SK-N-SH treated with all-trans-retinoic acid at 6 μM for 48 hours (cell line): ENCODE results near the gene PRELID3B.

ENCODE experiments used
- ATAC-seq: fragments of 200-7000 bp; cut with Tn5 transposase; 3 replicates; pipeline ENCODE4 v1.9.1; 2020; ENCODE audit warnings: mild to moderate bottlenecking, moderate library complexity
- ARNTL ChIP-seq: fragments of 450-650 bp; formaldehyde crosslinking; IDR thresholded peaks from 2 replicates; pipeline ENCODE4 v1.5.0; 2020; ENCODE audit warnings: low read depth, mild to moderate bottlenecking, moderate library complexity, borderline replicate concordance
- CREB5 ChIP-seq: fragments of 250-450 bp; sonication (Bioruptor Pico); IDR thresholded peaks from 2 replicates; pipeline ENCODE4 v1.5.1; 2020; ENCODE audit warnings: low read depth, mild to moderate bottlenecking, moderate library complexity
- CSRNP3 ChIP-seq: fragments of 250-450 bp; sonication (Bioruptor Pico); IDR thresholded peaks from 2 replicates; pipeline ENCODE4 v1.5.1; 2021; ENCODE audit warnings: mild to moderate bottlenecking, moderate library complexity
- ESRRG ChIP-seq: fragments of 250-450 bp; sonication (Bioruptor Pico); IDR thresholded peaks from 2 replicates; pipeline ENCODE4 v1.6.1; 2021; ENCODE audit warnings: mild to moderate bottlenecking
- ISL1 ChIP-seq: fragments of 250-450 bp; sonication (Bioruptor Pico); IDR thresholded peaks from 2 replicates; pipeline ENCODE4 v2.1.2; 2022; ENCODE audit warnings: mild to moderate bottlenecking, moderate library complexity
- OSR1 ChIP-seq: fragments of 250-450 bp; sonication (Bioruptor Pico); IDR thresholded peaks from 2 replicates; pipeline ENCODE4 v1.8.0; 2022; ENCODE audit warnings: moderate library complexity, mild to moderate bottlenecking, inconsistent platforms
- PATZ1 ChIP-seq: fragments of 250-450 bp; sonication (Bioruptor Pico); IDR thresholded peaks from 2 replicates; pipeline ENCODE4 v1.8.0; 2020; ENCODE audit warnings: mild to moderate bottlenecking, moderate library complexity, borderline replicate concordance
- POU6F1 ChIP-seq: fragments of 250-450 bp; sonication (Bioruptor Pico); IDR thresholded peaks from 2 replicates; pipeline ENCODE4 v1.8.0; 2021; ENCODE audit warnings: low read depth, mild to moderate bottlenecking, moderate library complexity, borderline replicate concordance
- PPARA ChIP-seq: fragments of 250-450 bp; sonication (Bioruptor Pico); IDR thresholded peaks from 2 replicates; pipeline ENCODE4 v1.5.0; 2020; ENCODE audit warnings: mild to moderate bottlenecking, borderline replicate concordance
- SNAI2 ChIP-seq: fragments of 250-450 bp; sonication (Bioruptor Pico); IDR thresholded peaks from 2 replicates; pipeline ENCODE4 v1.5.0; 2020; ENCODE audit warnings: mild to moderate bottlenecking, moderate library complexity
- TOX ChIP-seq: fragments of 250-450 bp; sonication (Bioruptor Pico); IDR thresholded peaks from 2 replicates; pipeline ENCODE4 v1.8.0; 2021; ENCODE audit warnings: mild to moderate bottlenecking, moderate library complexity, borderline replicate concordance
- ZC3H10 ChIP-seq: fragments of 250-450 bp; sonication (Bioruptor Pico); IDR thresholded peaks from 2 replicates; pipeline ENCODE4 v1.5.1; 2021; ENCODE audit warnings: mild to moderate bottlenecking, moderate library complexity
- ZFP3 ChIP-seq: fragments of 250-450 bp; sonication (Bioruptor Pico); IDR thresholded peaks from 2 replicates; pipeline ENCODE4 v1.5.0; 2020; ENCODE audit warnings: mild to moderate bottlenecking, moderate library complexity
- ZFP30 ChIP-seq: fragments of 450-650 bp; formaldehyde crosslinking; IDR thresholded peaks from 2 replicates; pipeline ENCODE4 v1.5.0; 2022; ENCODE audit warnings: mild to moderate bottlenecking, moderate library complexity
- ZNF565 ChIP-seq: fragments of 450-650 bp; formaldehyde crosslinking; conservative IDR thresholded peaks from 2 replicates; pipeline ENCODE4 v1.5.0; 2020; ENCODE audit warnings: low read depth, mild to moderate bottlenecking, moderate library complexity
- ZNF70 ChIP-seq: fragments of 450-650 bp; formaldehyde crosslinking; IDR thresholded peaks from 2 replicates; pipeline ENCODE4 v1.5.0; 2020; ENCODE audit warnings: mild to moderate bottlenecking, moderate library complexity
- ZNF8 ChIP-seq: fragments of 450-650 bp; formaldehyde crosslinking; IDR thresholded peaks from 2 replicates; pipeline ENCODE4 v1.5.0; 2020; ENCODE audit warnings: mild to moderate bottlenecking, moderate library complexity

PRELID3B gene

GRCh38 chr20:59025511-59025910 is 17.1 kb downstream of the PRELID3B start:
- TF ChIP-seq TOX (CRISPR knock-in tag) (no peak), ZFP30 (CRISPR knock-in tag) (no peak)
- ATAC-seq, result no peak

GRCh38 chr20:59025086-59025485 is 17.5 kb downstream of the PRELID3B start:
- TF ChIP-seq POU6F1, result no peak
- TF ChIP-seq OSR1 (CRISPR knock-in tag), result no peak
- TF ChIP-seq CREB5 (CRISPR knock-in tag), result no peak
- no peak for TF ChIP-seq ZFP3
- ATAC-seq, result no peak

- no peak for TF ChIP-seq CREB5 (CRISPR knock-in tag)
- TF ChIP-seq ZNF70 (CRISPR knock-in tag), result no peak
- no peak for ATAC-seq
Measured at GRCh38 chr20:59024111-59024530, 18.5 kb downstream of the PRELID3B start.

- ATAC-seq, result no peak
Measured at GRCh38 chr20:59023616-59024015, 19.0 kb downstream of the PRELID3B start.

More at GRCh38 chr20:59023616-59024015, 19.0 kb downstream of the PRELID3B start:
- TF ChIP-seq ZFP3 (no peak), POU6F1 (no peak), SNAI2 (no peak), ARNTL (CRISPR knock-in tag) (no peak), ZNF565 (CRISPR knock-in tag) (no peak), OSR1 (CRISPR knock-in tag) (no peak), CREB5 (CRISPR knock-in tag) (no peak), ZC3H10 (CRISPR knock-in tag) (no peak), TOX (CRISPR knock-in tag) (no peak), ESRRG (no peak), ZNF8 (CRISPR knock-in tag) (no peak), PATZ1 (CRISPR knock-in tag) (no peak), ZNF70 (CRISPR knock-in tag) (no peak), ISL1 (CRISPR knock-in tag) (no peak), PPARA (CRISPR knock-in tag) (no peak), ZFP30 (CRISPR knock-in tag) (no peak), CSRNP3 (CRISPR knock-in tag) (no peak)
- TF ChIP-seq, all 23 proteins: peak for 0
